HG03025 (cell line): Measurements from ENCODE around the gene HSD17B4.
"Not testable (repeated sequence)": the region's sequence is repeated elsewhere in the genome, so short reads cannot be mapped to it uniquely, and the experiment has no call there.

Experiments used
- ATAC-seq: cut with Tn5 transposase; IDR thresholded peaks from one replicate; pipeline ENCODE4 v1.9.1; 2021; ENCODE audit warnings: mild to moderate bottlenecking, moderate library complexity; ENCODE audit not compliant: unreplicated experiment, low FRiP score

HSD17B4 gene

DNA sequence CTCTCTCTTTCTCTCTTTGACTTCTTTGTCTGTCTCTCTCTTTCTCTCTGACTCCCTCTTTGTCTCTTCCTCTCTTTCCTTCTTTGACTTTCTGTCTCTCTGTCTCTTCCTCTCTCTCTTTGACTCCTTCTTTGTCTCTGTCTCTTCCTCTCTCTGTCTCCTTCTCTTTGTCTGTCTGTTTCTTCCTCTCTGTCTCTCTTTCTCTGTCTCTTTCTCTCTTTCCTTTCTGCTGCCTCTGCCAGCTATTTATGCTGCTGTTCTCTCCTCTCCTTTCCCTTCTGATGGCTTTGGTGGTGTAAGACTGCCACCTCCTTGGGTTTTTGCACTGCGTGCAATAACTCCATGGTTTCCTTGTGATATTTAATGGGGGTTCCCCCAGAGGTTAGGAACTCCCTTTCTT lies 24.1 kb upstream of the HSD17B4 start:
- not testable (repeated sequence) for ATAC-seq

GRCh38 chr5:119428574-119428973 lies 23.7 kb upstream of the HSD17B4 start:
- not testable (repeated sequence) for ATAC-seq

- ATAC-seq: not testable (repeated sequence)
Measured at GRCh38 chr5:119432674-119433237, 19.5 kb upstream of the HSD17B4 start.

DNA sequence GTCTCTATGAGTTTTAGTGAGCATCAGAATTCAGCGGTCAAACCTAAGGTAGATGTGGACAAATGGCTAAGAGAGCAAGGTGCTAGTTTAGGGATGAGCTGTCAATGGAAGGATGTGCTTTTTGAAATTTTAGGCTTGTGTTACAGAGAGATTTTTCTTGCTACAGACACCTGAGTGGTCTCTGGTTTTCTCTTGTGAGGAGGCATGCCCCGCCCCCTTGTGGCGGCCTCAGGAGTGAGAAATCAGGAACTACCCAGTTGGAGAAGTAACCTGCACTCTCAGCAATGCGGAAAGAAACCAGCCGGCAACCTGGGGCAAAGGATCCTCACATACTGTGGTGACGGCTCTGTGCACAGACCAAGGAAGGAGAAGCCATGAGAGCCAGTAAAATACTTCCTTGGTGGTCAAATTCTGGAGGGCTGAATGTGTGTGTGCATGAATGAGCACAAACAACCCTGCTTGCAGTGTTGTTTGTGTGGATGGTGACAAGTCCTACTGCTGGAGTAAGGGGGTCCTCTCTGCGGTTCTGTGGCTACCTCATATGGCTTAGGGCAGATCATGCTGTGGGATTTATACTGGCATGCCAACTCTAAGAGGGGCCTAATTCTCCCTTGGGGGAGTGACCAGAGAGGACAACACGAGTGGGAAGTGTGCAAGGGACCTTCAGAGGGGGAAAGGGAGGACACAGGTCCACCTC lies 16.7 kb upstream of the HSD17B4 start:
- peak; percentile 75 for ATAC-seq

- ATAC-seq: not testable (repeated sequence)
Measured at GRCh38 chr5:119437785-119438586, 14.3 kb upstream of the HSD17B4 start.

DNA sequence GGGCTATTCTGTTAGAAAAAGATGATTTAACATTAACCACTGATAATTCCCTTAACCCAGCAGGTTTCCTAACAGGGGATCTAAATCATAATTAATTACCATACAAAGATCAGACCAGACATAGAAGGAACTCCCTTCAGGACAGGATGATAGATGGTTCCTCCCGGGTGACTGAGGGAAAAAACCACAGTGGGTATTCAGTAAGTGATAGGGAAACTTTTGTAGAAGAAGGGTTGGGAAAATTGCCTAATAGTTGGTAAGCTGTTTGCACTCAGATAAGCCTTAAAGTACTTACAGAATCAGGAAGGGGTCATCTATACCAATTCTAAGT lies 13.7 kb upstream of the HSD17B4 start:
- not testable (repeated sequence) for ATAC-seq

DNA sequence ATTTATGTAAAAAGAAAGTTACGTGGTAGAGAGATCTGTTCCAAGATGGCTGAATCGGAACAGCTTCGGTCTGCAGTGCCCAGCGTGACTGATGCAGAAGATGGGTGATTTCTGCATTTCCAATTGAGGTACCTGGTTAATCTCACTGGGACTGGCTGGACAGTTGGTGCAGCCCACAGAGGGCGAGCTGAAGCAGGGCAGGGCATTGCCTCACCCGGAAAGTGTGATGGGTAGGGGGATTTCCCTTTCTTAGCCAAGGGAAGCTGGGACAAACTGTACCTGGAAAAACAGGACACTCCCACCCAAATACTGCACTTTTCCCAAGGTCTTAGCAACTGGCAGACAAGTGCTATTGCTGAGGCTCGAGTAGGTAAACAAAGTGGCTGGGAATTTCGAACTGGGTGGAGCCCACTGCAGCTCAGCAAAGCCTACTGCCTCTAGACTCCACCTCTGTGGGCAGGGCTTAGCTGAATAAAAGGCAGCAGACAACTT lies 13.1 kb upstream of the HSD17B4 start:
- ATAC-seq: no peak

GRCh38 chr5:119439632-119440031 lies 12.7 kb upstream of the HSD17B4 start:
- ATAC-seq: not testable (repeated sequence)

- ATAC-seq: not testable (repeated sequence)
Measured at GRCh38 chr5:119444643-119445042, 7.7 kb upstream of the HSD17B4 start.

GRCh38 chr5:119445544-119445943 lies 6.8 kb upstream of the HSD17B4 start:
- no peak for ATAC-seq

DNA sequence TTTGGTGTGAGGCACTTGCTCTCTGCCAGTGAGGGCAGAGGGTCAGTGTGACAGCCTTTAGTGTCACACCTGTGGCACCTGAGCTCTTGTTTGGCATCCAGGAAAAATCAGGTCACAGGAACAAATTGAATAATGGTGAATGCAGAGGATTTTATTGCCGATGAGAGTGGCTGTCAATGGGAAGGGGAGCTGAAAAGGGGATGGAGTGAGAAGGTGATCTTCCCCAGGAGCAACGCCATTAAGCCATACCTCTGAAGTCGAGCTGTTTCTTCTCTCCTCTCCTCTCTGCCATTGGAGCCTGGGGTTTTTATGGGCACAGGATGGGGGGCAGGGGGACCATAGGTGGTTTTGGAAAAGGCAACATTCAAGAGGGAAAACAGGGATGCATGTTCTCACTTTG lies 2.4 kb upstream of the HSD17B4 start:
- ATAC-seq: no peak

DNA sequence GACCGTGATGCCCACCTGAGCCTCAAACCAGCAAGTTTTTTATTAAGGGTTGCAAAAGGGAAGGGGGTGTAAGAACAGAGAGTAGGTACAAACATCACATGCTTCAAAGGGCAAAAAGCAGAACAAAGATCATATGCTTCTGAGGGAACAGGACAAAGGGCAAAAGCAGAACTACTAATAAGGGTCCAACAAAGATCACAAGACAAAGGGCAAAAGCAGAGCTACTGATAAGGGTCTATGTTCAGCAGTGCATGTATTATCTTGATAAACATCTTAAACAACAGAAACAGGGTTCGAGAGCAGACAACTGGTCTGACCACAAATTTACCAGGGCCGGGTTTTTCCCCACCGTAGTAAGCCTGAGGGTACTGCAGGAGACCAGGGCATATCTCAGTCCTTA lies 1.7 kb upstream of the HSD17B4 start:
- ATAC-seq: not testable (repeated sequence)

DNA sequence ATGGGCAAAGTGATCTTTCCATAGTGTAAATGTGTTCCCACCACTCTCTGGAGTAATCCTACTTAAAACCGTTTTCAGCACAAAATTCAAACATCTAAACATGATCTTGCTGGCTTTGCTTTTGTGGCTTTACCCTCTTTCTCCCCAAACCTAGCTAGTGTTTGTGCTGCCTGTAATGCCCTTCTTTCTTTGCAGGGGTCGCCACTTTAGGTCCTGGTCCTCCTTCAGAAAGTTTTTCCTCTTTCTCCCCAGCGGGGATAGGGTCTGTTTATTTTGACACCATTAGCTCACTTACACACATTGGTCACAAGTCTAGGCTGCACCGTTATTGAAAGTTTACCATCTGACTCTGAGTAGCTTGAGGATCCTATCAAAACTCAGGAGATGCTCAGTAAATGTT lies 736 bp upstream of the HSD17B4 start:
- no peak for ATAC-seq

- ATAC-seq: no peak
Measured at GRCh38 chr5:119452060-119452372, 281 bp upstream of the HSD17B4 start.

DNA sequence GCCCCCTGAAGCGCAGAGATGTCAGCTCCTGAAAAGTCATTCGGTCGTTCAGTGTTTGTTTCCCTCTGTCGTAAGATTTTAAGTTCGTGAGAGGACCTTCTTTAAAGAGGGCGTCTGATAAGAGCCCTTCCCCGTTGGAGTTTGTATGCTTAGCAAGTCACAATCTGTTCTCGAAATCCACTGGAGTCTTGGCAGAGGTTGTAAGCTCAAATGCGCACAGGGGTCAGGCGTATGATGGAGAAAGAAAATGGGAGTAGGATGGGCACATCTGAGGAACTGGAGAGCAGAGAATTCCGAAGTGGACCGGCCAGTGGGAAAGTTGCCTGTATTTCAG lies 710 bp downstream of the HSD17B4 start:
- peak; percentile 8 for ATAC-seq

DNA sequence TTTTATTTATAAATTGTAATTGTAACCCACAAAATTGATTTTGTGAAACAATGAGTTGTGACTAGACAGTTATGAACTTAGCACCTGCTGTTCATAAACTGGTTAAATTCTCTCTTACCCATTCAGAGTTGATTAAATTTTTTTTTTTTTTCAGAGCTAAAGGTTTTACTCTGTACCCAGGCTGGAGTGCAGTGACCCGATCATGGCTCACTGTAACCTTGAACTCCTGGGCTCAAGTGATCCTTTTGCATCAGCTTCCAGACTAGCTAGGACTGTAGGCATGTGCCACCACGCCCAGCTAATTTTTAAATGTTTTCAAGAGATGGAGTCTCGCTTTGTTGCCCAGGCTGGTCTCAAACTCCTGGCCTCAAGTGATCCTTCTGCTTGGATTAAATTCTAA lies 1.9 kb downstream of the HSD17B4 start:
- ATAC-seq: no peak

DNA sequence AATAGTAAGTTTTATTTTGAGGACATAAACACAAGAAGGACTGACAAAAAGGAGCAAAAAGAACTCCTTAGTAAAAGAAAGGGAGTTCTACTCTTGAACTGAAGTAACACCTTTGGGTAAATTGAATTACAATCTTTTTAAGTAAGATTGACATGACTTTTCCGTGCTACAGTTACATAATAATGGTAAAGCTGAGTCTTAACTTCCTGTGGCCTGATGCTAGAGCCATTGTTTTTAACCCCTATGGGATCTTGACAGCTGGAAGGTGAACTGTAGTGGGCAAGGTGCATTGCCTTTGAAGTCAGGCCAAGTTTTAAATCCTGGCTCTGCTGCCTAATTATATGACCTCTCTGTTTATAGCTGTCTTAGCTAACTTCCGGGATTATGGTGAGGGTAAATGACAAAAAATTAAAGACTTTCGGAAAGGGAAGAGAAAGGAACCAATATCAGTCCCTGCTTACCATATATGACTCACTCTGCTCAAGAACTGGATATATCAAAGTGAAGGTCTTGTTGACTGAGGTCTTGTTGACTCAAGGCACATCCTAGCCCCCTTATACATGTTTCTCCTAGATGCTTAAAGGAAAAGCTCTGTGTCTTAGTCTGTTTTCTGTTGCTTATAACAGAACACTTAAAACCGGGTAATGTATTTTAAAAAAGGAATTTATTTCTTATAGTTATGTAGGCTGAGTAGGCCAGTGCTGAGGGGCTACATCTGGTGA lies 6.8 kb downstream of the HSD17B4 start:
- ATAC-seq: no peak

GRCh38 chr5:119465640-119466039 lies 13.3 kb downstream of the HSD17B4 start:
- ATAC-seq: no peak

DNA sequence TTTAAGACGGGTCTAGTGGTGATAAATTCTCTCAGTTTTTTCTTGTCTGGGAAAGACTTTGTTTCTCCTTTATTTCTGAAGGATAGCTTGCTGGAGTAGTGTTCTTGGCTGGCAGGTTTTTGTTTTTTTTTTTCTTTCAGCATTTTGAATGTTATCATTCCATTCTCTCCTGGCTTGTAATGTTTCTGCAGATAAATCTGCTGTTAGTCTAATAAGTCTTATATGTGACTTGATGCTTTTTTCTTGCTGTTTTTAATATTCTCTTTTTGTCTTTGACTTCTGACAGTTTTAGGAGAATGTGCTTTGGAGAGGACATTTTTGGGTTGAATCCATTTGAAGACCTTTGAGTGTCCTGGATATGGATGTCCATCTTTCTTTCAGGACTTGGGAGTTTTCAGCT lies 16.0 kb downstream of the HSD17B4 start:
- ATAC-seq: no peak

DNA sequence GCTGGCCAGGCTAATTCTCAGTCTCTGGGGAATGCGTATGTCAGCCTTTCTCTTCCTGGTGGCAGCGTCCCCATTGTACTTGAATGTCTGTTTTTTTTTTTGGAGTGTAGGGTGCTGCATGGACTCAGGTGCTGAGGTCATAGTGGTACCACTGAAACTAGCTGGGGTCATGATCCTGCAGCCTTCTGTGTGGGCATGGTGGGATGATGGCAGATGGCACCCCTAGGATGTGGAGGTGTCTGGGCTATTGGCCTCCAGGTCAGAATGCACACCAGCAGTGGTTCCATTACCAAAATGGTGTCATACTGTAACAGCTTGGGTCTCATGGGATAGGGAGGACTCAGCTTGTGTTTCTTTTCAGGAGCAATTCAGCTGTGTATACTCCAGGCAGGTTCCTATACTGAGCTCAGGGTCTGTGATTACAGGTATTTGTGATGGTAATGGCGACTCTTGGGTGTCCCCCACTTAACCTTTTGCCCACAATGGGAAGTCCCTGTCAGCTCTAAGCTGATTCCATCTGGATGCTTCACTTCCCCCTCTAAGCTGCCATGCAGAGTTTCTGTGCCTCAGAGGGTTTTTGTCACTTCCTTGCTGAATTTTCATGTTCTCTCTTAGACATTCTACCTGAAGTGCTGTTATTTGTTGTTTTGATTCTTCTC lies 17.9 kb downstream of the HSD17B4 start:
- ATAC-seq: peak; percentile 81
